Measurements from ENCODE around the gene TRAF6.

The TRAF6 gene

DNA sequence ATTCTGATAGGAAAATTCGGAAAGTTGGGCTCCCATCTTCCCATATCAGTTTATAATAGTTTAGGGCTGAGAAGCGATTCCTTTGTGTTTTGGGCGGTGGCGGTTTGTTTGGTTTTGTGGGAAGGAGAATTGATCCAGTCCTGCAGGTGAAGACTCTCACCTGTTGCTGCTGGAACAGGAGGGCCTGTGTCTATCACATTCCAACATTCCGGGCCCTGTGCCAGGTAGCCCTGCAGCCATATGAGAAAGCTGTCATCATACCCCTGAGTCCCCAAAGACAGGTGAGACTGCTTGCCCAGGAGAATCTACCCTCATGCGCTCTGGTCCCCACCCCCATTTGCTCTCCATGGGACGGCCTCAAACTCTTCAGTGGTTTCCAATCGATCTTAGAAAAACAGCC is 62.1 kb downstream of the TRAF6 start:
- H3K4me3 ChIP-seq (ENCODE audit: low read depth, low read length): no peak overlapping the region
- TF ChIP-seq, protein P1, sequence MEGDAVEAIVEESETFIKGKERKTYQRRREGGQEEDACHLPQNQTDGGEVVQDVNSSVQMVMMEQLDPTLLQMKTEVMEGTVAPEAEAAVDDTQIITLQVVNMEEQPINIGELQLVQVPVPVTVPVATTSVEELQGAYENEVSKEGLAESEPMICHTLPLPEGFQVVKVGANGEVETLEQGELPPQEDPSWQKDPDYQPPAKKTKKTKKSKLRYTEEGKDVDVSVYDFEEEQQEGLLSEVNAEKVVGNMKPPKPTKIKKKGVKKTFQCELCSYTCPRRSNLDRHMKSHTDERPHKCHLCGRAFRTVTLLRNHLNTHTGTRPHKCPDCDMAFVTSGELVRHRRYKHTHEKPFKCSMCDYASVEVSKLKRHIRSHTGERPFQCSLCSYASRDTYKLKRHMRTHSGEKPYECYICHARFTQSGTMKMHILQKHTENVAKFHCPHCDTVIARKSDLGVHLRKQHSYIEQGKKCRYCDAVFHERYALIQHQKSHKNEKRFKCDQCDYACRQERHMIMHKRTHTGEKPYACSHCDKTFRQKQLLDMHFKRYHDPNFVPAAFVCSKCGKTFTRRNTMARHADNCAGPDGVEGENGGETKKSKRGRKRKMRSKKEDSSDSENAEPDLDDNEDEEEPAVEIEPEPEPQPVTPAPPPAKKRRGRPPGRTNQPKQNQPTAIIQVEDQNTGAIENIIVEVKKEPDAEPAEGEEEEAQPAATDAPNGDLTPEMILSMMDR (IDR thresholded peaks at IDR 0.05; ENCODE audit: control insufficient read depth, extremely low read depth, insufficient read depth): no peak
- no peak for DNase-seq (ENCODE audit: low read depth)

DNA sequence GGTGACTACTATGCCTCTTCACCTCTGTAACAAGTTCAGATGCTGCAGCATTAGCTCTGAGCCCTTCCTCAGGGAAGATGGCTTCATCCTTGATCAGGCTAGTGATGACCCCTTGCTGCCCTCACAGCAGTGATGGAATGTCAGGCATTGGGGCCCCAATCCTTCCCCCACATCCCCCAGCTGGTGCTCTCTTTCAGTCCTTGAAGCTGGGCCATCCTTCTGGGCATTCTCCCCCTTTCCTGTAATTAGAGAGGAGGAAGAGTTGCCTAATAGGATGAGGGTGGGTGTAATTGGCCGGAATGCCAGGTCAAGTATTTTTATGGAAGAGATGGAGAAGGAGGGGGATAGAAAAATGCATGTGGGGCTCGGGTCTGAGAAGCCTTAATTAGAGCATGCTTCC is 62.6 kb downstream of the TRAF6 start:
- TF ChIP-seq, protein P1 (IDR thresholded peaks at IDR 0.05; ENCODE audit: control insufficient read depth, extremely low read depth, insufficient read depth): no peak
- DNase-seq (ENCODE audit: low read depth): no peak
- H3K4me3 ChIP-seq (ENCODE audit: low read depth, low read length): no peak overlapping the region

DNA sequence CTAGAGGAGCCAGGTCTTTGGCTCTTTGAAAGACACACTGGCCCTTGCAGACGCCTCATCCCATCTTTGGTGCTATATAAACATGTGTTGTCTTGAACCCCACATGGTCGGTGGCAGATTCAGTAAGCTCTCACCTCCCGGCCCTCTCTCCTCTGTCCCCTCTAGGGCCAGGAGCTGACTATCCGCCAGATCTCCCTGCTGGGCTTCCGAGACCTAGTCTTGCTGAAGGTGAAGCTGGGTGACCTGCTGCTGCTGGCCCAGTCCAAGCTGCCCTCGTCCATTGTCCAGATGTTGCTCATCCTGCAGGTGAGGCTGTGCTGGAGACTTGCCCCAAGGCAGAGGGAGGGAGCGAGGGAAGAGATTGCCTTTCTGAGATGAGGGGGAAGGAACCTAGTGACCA is 63.9 kb downstream of the TRAF6 start:
- no peak overlapping the region for H3K4me3 ChIP-seq (ENCODE audit: low read depth, low read length)
- TF ChIP-seq, protein P1 (IDR thresholded peaks at IDR 0.05; ENCODE audit: control insufficient read depth, extremely low read depth, insufficient read depth): no peak
- no peak for DNase-seq (ENCODE audit: low read depth)

DNA sequence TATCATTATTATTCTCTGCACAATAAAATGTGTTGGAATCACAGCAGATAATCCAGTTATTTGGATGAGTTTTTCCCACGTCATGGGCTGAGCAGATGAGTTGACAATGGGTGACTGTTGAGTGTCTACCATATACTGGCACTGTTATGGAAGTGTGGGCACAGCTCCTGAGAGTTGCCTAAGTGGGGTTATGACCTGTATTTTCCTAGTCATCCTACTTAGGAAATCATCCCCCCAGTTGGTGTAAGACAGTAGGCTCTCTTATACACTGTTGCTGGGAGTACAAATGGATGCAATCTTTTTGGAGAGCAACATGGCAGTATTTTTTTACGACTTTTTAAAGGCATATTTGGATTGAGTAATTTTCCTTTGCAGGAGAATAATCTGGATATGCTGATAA is 66.4 kb downstream of the TRAF6 start:
- TF ChIP-seq, protein P1 (IDR thresholded peaks at IDR 0.05; ENCODE audit: control insufficient read depth, extremely low read depth, insufficient read depth): no peak
- H3K4me3 ChIP-seq (ENCODE audit: low read depth, low read length): no peak overlapping the region
- no peak for DNase-seq (ENCODE audit: low read depth)

DNA sequence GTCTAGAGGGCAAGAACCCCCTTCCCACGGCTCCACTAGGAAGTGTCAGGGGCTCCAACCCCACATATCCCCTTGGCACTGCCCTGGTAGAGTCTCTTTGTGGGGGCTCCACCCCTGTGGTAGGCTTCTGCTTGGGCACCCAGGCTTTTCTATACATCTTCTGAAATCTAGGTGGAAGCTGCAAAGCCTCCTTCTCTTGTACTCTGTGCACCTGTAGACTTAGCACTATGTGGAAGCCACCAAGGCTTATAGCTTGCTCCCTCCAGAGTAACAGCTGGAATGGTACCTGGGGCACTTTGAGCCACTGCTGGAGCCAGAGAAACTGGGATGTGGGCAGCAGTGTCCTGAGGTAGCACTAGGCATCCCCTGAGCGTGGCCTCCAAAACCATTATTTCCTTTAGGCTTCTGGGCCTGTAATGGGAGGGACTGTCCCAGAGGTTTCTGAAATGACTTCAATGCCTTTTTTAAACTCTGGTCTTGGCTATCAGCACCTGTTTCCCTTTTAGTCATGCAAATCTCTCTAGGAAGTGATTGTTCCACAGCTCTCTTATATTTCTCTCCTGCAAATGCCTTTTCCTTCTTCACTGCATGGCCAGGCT is 68.4 kb downstream of the TRAF6 start:
- TF ChIP-seq, protein P1 (IDR thresholded peaks at IDR 0.05; ENCODE audit: control insufficient read depth, extremely low read depth, insufficient read depth): no peak
- no peak overlapping the region for H3K4me3 ChIP-seq (ENCODE audit: low read depth, low read length)
- DNase-seq (ENCODE audit: low read depth): no peak

DNA sequence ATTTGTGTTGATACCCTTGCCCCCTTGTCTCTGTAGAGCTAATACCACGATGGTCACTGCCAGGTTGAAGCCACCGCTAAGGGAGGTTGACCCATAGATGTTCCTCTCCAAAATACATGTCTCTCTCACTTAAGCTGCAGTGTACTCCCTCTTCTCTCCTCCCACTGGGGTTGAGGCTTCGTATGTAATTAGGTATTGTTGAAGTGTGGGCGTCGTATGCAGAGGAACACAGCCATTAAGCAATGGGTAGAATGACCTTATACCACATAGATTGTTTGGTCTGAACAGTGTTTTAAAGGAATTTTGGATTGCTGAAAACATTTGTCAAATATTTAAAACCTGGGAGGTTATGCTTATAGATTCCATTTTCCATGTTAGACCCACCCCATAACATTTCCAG is 71.9 kb downstream of the TRAF6 start:
- DNase-seq (ENCODE audit: low read depth): no peak
- TF ChIP-seq, protein P1 (IDR thresholded peaks at IDR 0.05; ENCODE audit: control insufficient read depth, extremely low read depth, insufficient read depth): no peak
- no peak overlapping the region for H3K4me3 ChIP-seq (ENCODE audit: low read depth, low read length)

DNA sequence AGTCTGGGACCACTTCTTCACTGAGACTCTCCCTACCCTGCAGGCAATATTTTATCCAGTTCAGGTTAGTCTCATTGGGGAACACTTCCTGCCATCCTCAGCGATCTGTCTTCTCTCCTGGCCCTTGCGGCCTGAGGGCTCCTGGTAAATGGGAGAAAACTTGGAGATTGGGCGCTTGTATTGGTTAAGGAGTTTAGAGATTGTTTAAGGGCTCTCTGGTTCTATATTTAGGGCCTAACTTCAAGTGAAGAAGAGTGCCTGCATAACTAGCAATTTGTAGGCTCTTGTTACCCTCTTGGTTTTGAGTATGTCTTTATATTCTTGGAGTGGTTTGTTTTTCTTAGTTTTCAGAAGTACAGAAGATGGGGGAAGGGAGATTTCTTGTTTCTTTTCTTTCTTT is 72.7 kb downstream of the TRAF6 start:
- no peak overlapping the region for H3K4me3 ChIP-seq (ENCODE audit: low read depth, low read length)
- TF ChIP-seq, protein P1 (IDR thresholded peaks at IDR 0.05; ENCODE audit: control insufficient read depth, extremely low read depth, insufficient read depth): no peak
- DNase-seq (ENCODE audit: low read depth): no peak

Measured in LNCaP clone FGC (cell line).